Measurements from ENCODE around the gene ZNF697.

GRCh38 chr1:119676571-119677206 lies 28.6 kb upstream of the ZNF697 start:
- TF ChIP-seq CTCF (conservative IDR thresholded peaks at IDR 0.05) (no peak), ZFX (IDR thresholded peaks at IDR 0.05) (no peak)
